Type B pancreatic cell (in vitro differentiated cells): Measurements from ENCODE around the gene AACS. TPM values are rescaled to one million over a fixed set of nuclear protein-coding genes. Genes with fewer than 3 reads are reported as not detected.
"Not testable (repeated sequence)": the region's sequence is repeated elsewhere in the genome, so short reads cannot be mapped to it uniquely, and the experiment has no call there.

Experiments
- DNase-seq: peaks from one replicate; pipeline ENCODE4 v3.0.0; 2021; ENCODE audit warnings: mixed read lengths; ENCODE audit not compliant: unreplicated experiment; ENCODE audit errors: extremely low spot score
- H3K27ac Mint-ChIP-seq: 2 replicates; pipeline ENCODE4 v1.8.0; 2021; ENCODE audit warnings: mild to moderate bottlenecking, mixed read lengths
- H3K27me3 Mint-ChIP-seq: 2 replicates; pipeline ENCODE4 v1.8.0; 2021; ENCODE audit warnings: mixed read lengths
- H3K36me3 Mint-ChIP-seq: 2 replicates; pipeline ENCODE4 v1.8.0; 2021; ENCODE audit warnings: mixed read lengths
- H3K4me1 Mint-ChIP-seq: one replicate; pipeline ENCODE4 v1.8.0; 2021; ENCODE audit warnings: mixed read lengths; ENCODE audit not compliant: unreplicated experiment
- H3K4me3 Mint-ChIP-seq: 2 replicates; pipeline ENCODE4 v1.8.0; 2021; ENCODE audit warnings: mild to moderate bottlenecking, mixed read lengths
- H3K9me3 Mint-ChIP-seq: 2 replicates; pipeline ENCODE4 v1.8.0; 2021; ENCODE audit warnings: mixed read lengths
- total RNA-seq: library from RNA; stranded (reverse); gene quantifications from 2 replicates; pipeline ENCODE4 v1.2.1, GENCODE V29; 2021; ENCODE audit warnings: low replicate concordance
- TF ChIP-seq, protein P1 (sequence below): fragments of 200-600 bp; sonication (generic); conservative IDR thresholded peaks from 2 replicates; pipeline ENCODE4 v1.5.0; 2021; ENCODE audit warnings: antibody characterized with exemption, mild to moderate bottlenecking

AACS gene
- total RNA-seq, 1 donor from 2014 or later = 37.1 TPM

DNA sequence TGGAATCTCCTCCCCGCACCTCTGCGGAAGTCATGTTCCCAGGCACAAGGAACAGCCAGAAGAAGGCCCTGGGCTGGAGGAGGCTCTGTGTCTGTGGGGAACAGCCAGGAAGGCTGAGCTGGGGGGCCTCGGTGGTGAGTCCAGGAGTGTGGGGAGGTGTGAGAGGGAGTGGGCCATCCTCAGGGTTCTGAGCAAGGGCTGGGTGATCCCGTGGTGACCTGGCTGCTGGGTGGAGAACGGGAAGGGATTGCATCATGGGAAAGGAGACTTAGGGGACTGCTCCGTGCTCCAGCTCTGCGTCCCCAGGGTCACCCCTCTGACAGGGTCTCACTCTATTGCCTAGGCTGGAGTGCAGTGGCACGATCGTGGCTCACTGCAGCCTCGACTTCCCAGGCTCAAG lies 13.8 kb downstream of the AACS start:
- Mint-ChIP-seq H3K36me3 (peaks cover 30% of the 10 kb centered on the region), H3K27ac (no peak overlapping the region), H3K27me3 (no peaks in the 10 kb centered on the region), H3K4me3 (no peak overlapping the region), H3K9me3 (no peaks in the 10 kb centered on the region), H3K4me1 (peaks cover 4% of the 10 kb centered on the region)
- TF ChIP-seq, protein P1, sequence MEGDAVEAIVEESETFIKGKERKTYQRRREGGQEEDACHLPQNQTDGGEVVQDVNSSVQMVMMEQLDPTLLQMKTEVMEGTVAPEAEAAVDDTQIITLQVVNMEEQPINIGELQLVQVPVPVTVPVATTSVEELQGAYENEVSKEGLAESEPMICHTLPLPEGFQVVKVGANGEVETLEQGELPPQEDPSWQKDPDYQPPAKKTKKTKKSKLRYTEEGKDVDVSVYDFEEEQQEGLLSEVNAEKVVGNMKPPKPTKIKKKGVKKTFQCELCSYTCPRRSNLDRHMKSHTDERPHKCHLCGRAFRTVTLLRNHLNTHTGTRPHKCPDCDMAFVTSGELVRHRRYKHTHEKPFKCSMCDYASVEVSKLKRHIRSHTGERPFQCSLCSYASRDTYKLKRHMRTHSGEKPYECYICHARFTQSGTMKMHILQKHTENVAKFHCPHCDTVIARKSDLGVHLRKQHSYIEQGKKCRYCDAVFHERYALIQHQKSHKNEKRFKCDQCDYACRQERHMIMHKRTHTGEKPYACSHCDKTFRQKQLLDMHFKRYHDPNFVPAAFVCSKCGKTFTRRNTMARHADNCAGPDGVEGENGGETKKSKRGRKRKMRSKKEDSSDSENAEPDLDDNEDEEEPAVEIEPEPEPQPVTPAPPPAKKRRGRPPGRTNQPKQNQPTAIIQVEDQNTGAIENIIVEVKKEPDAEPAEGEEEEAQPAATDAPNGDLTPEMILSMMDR = no peak
- DNase-seq = no peak

DNA sequence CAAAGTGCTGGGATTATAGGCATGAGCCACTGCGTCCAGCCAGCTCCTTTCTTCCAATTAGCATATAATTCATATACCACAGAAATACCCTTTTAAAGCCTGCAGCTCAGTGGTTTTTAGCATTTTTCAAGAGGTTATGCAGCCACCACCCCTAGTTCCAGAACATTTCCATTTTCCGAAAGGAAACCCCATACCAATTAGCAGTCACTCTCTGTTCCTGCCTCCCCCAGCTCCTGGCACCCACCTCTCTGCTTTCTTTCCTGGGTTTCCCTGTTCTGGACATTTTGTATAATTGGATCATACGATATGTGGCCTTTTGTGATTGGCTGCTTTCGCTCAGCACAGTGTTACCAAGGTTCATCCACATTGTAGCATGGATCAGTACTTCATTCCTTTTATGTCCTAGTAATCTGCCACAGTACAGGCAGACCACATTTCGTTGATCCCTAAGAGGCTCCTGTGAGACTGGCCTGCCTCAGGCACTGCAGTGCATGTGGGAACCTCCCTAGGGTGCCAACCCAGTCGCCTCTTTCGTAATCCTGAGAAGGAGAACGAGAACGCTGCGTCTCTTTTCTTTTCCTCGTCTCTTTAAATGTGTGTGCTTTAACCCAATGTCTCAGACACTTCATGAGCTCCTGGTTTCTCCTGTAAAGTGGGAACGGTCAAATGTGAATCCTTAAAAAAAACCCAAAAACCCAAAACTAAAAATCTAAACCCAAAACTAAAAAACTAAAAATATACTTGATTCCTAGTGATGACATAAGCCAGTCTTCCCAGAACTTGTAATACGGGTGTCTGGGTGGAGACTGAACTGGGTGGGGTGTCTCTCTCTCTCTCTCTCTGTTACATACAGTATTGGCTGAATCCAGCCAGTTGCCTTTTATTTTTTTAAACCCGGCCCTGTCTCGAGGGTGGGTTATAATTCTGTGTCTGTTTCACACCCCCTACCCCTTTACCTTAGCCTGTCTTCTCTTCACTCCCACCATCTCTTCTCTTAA lies 14.7 kb downstream of the AACS start:
- Mint-ChIP-seq H3K4me3 (no peak overlapping the region), H3K4me1 (peaks cover 4% of the 10 kb centered on the region), H3K27ac (peak overlapping the region; percentile 90), H3K27me3 (no peaks in the 10 kb centered on the region), H3K9me3 (no peaks in the 10 kb centered on the region), H3K36me3 (peaks cover 30% of the 10 kb centered on the region)
- no peak for DNase-seq
- TF ChIP-seq, protein P1 = no peak

DNA sequence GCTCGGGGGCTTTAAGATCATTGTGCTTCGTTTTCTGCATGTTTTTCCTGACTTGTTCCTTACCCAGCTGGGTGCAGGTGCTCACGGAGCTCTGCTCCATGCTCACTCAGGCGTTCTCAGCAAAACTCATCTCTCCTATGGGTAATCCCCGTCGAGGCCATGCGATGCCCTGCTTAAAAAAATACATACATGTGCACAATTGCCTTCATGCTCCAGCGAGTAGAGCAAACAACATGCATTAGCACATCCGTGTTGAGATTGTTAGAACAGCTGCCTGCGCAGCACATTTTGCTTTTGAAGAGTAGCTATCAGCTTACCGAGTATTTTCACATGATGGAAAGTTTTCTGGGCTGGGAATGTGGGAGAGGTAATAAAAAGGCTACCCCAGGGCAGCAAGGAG lies 16.2 kb downstream of the AACS start:
- H3K4me1 Mint-ChIP-seq = peaks cover 4% of the 10 kb centered on the region
- peak overlapping the region; percentile 82 for H3K27ac Mint-ChIP-seq
- no peaks in the 10 kb centered on the region for H3K27me3 Mint-ChIP-seq
- H3K9me3 Mint-ChIP-seq = no peaks in the 10 kb centered on the region
- no peak overlapping the region for H3K4me3 Mint-ChIP-seq
- TF ChIP-seq, protein P1 = no peak
- H3K36me3 Mint-ChIP-seq = peaks cover 28% of the 10 kb centered on the region
- no peak for DNase-seq

DNA sequence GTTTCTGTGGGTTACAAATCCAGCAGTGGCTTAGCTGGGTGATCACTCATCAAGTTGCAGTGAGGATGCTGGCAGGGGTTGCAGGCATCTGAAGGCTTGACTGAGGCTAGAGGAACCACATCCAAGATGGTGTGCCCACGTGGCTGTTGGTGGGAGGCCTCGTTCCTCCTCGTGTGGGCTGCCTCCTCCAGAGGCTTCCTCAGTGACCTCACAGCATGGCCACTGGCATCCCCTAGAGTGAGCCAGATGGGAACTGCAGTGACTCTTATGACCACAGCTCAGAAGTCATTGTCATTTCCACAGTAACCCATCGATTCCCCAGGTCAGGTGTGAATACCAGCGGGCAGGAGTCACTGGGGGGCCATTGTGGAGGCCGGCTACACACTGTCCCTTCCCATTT lies 17.8 kb downstream of the AACS start:
- Mint-ChIP-seq H3K9me3 (no peaks in the 10 kb centered on the region), H3K36me3 (peaks cover 29% of the 10 kb centered on the region), H3K27me3 (no peaks in the 10 kb centered on the region), H3K4me1 (peaks cover 4% of the 10 kb centered on the region), H3K27ac (no peak overlapping the region), H3K4me3 (no peak overlapping the region)
- TF ChIP-seq, protein P1 = no peak
- DNase-seq = no peak

DNA sequence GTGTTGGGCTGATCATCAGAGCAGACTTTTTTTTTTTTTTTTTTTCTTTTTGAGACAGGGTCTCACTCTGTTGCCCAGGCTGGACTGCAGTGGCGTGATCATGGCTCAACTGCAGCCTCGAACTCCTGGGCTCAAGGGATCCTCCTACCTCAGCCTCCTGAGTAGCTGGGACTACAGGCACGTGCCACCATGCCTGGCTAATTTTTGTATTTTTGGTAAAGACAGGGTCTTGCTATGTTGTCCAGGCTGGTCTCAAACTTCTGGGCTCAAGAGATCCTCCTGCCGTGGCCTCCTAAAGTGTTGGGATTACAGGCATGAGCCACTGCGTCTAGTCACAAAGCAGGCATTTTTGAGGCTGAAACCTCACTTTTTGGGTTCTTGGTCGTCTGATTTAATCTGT lies 23.0 kb downstream of the AACS start:
- H3K27me3 Mint-ChIP-seq, H3K4me3 Mint-ChIP-seq, DNase-seq, H3K9me3 Mint-ChIP-seq, H3K27ac Mint-ChIP-seq: not testable (repeated sequence)
- peaks cover 14% of the 10 kb centered on the region for H3K36me3 Mint-ChIP-seq
- H3K4me1 Mint-ChIP-seq = peaks cover 12% of the 10 kb centered on the region

DNA sequence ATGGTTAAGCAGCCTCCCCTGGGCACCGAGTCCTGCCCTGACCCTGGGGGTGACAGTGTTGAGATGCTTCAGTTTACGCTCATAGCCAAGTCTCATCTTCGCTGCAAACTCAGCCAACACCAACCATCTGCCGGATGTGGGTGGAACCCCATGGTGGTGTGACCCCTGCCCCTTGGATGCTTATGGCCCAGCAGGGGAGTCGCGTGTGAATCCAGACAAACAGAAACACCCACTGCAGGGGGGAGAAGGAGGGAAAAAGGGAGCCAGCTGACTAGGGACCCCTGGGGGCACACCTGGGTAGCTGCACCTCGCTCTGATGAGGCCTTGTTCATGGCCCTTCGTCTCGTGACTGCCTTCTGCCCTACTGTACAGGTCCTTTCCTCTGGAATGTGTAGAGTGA lies 23.8 kb downstream of the AACS start:
- Mint-ChIP-seq H3K4me3 (no peak overlapping the region), H3K36me3 (peaks cover 12% of the 10 kb centered on the region)
- DNase-seq = no peak

More for the DNA sequence above, 23.8 kb downstream of the AACS start:
- no peak overlapping the region for H3K27ac Mint-ChIP-seq
- no peaks in the 10 kb centered on the region for H3K27me3 Mint-ChIP-seq
- TF ChIP-seq, protein P1 = no peak
- no peaks in the 10 kb centered on the region for H3K9me3 Mint-ChIP-seq
- H3K4me1 Mint-ChIP-seq = peaks cover 12% of the 10 kb centered on the region
